ENCODE results near the gene ATP8B1.

DNA sequence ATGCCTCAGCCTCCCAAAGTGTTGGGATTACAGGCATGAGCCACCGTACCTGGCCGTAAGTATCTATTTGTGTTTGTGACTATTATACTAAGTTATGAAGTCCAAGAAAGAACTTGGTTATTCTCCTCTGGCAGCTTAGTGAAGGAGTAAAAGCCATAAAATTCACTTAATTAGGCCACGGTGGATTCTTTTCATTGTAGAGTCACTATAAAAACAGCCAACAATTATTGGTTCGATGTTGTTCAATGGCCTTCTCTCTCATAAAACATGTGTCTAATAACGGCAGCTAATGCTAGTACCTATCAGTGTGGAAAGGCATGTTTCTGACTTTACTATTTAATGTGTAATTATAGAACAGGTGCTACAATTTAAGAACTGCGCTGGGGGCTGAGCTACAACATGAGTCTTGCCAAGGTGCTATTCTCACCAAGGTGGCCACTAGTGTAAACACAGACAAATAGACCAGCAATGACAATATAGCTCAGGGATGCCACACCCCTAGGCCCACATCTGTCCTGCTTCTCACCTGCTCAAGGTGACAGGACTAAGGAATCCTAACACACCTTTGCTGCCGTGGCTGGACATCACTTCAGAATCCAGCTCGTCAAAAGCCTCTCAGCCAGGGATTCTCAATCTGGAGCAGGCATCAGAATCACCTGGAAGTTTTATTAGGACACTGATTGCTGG lies 17.2 kb downstream of the ATP8B1 start:
- no peak for TF ChIP-seq POLR2A (IDR thresholded peaks at IDR 0.05; ENCODE audit: low read depth, low read length)
- TF ChIP-seq, protein P1, sequence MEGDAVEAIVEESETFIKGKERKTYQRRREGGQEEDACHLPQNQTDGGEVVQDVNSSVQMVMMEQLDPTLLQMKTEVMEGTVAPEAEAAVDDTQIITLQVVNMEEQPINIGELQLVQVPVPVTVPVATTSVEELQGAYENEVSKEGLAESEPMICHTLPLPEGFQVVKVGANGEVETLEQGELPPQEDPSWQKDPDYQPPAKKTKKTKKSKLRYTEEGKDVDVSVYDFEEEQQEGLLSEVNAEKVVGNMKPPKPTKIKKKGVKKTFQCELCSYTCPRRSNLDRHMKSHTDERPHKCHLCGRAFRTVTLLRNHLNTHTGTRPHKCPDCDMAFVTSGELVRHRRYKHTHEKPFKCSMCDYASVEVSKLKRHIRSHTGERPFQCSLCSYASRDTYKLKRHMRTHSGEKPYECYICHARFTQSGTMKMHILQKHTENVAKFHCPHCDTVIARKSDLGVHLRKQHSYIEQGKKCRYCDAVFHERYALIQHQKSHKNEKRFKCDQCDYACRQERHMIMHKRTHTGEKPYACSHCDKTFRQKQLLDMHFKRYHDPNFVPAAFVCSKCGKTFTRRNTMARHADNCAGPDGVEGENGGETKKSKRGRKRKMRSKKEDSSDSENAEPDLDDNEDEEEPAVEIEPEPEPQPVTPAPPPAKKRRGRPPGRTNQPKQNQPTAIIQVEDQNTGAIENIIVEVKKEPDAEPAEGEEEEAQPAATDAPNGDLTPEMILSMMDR (conservative IDR thresholded peaks at IDR 0.05; ENCODE audit: low read depth, low read length) = no peak
- TF ChIP-seq SMC3 (IDR thresholded peaks at IDR 0.05; ENCODE audit: low read depth, low read length) = no peak
- no peak for TF ChIP-seq RFX5 (IDR thresholded peaks at IDR 0.05; ENCODE audit: low read depth, low read length)
- TF ChIP-seq CEBPB (IDR thresholded peaks at IDR 0.05; ENCODE audit: low read depth, low read length) = no peak
